A549 (cell line): ENCODE data around the gene C6orf52.

Experiments
- JUNB ChIP-seq: fragments of >200 bp; sonication (Bioruptor Twin); formaldehyde crosslinking; IDR thresholded peaks from 2 replicates; pipeline ENCODE4 v1.6.1; 2016
- POLR2A ChIP-seq: IDR thresholded peaks from 2 replicates; pipeline ENCODE4 v1.6.1; 2012; ENCODE audit warnings: mild to moderate bottlenecking, low read length
- TF ChIP-seq, protein P1 (sequence below): fragments of >200 bp; sonication (Bioruptor Twin); formaldehyde crosslinking; IDR thresholded peaks from 3 replicates; pipeline ENCODE4 v1.5.1; 2016

DNA sequence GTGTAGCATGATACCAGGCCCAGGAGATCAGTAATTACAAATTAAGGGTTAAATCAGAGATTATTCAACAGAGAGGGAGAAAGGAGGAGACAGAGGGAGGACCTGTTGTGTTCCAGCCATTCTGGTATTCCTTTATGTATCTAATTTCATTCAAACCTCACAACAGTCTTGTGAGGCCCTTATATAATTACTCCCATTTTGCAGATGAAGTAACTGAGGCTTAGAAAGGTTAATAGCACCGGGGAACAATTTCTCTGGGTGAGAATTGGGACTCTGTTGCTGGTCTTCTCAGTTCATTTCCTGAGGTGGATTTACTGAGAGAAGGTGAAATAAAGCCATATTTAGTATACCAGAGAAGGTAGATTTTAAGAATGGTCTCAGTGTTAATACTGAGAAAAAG is 66.6 kb downstream of the C6orf52 start:
- TF ChIP-seq, protein P1, sequence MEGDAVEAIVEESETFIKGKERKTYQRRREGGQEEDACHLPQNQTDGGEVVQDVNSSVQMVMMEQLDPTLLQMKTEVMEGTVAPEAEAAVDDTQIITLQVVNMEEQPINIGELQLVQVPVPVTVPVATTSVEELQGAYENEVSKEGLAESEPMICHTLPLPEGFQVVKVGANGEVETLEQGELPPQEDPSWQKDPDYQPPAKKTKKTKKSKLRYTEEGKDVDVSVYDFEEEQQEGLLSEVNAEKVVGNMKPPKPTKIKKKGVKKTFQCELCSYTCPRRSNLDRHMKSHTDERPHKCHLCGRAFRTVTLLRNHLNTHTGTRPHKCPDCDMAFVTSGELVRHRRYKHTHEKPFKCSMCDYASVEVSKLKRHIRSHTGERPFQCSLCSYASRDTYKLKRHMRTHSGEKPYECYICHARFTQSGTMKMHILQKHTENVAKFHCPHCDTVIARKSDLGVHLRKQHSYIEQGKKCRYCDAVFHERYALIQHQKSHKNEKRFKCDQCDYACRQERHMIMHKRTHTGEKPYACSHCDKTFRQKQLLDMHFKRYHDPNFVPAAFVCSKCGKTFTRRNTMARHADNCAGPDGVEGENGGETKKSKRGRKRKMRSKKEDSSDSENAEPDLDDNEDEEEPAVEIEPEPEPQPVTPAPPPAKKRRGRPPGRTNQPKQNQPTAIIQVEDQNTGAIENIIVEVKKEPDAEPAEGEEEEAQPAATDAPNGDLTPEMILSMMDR, result no peak
- no peak for TF ChIP-seq JUNB
- no peak for TF ChIP-seq POLR2A
